GM12801 (cell line): ENCODE results near the gene CEP83.

ENCODE experiments used
- TF ChIP-seq, protein P1 (sequence below): IDR thresholded peaks from one replicate; pipeline ENCODE4 v1.5.1; 2011; ENCODE audit warnings: control low read depth; ENCODE audit not compliant: insufficient read length; ENCODE audit errors: extremely low read depth

The CEP83 gene

GRCh38 chr12:94309373-94309772, 150.3 kb downstream of the CEP83 start:
- TF ChIP-seq, protein P1, sequence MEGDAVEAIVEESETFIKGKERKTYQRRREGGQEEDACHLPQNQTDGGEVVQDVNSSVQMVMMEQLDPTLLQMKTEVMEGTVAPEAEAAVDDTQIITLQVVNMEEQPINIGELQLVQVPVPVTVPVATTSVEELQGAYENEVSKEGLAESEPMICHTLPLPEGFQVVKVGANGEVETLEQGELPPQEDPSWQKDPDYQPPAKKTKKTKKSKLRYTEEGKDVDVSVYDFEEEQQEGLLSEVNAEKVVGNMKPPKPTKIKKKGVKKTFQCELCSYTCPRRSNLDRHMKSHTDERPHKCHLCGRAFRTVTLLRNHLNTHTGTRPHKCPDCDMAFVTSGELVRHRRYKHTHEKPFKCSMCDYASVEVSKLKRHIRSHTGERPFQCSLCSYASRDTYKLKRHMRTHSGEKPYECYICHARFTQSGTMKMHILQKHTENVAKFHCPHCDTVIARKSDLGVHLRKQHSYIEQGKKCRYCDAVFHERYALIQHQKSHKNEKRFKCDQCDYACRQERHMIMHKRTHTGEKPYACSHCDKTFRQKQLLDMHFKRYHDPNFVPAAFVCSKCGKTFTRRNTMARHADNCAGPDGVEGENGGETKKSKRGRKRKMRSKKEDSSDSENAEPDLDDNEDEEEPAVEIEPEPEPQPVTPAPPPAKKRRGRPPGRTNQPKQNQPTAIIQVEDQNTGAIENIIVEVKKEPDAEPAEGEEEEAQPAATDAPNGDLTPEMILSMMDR: no peak

- TF ChIP-seq, protein P1: no peak
These were observed 151.1 kb downstream of the CEP83 start for GRCh38 chr12:94308612-94309011.

GRCh38 chr12:94305130-94305957, 154.3 kb downstream of the CEP83 start:
- TF ChIP-seq, protein P1: no peak

- TF ChIP-seq, protein P1: no peak
These were observed 155.1 kb downstream of the CEP83 start for GRCh38 chr12:94304566-94305061.

DNA sequence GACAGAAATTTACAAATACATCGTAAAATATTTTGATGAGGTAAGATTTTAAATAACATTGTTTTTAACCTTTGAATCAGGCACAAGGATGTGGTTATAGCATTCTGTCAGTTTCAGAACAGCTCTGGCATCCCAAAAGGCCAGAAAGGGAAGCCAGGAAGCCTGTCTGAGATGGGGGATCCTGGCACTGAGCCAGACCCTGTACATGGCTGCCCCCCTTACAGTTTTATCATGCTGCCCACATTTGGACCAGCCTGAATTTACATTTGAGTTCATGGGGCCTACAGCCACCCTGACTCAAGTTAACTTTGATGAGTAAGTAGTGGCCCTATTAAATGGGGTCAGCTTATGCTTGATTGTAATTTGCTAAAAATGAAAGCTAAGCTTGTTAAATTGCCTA, 155.7 kb downstream of the CEP83 start:
- TF ChIP-seq, protein P1: no peak

DNA sequence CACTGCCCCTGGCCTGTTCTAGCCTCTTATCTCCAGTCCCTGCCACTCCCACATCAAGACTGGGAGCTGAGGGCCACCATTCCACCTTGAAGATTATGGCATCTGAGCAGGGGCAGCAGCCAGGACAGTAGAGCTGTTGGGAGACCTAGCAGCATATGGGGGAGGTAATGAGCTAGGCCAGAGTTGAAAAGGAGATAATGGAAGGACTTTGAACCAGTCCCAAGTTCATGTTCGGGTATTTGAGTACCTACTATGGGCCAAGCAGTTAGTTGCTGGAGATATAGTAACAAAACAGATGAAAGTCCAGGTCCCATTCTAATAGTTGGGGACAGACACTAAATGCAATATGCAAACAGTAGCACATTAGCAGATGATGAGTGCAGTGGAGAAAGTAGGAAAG, 159.8 kb downstream of the CEP83 start:
- TF ChIP-seq, protein P1: no peak

GRCh38 chr12:94297876-94298505, 161.7 kb downstream of the CEP83 start:
- TF ChIP-seq, protein P1: no peak
